ENCODE data around the gene NIF3L1.
"Not testable (repeated sequence)": the region's sequence is repeated elsewhere in the genome, so short reads cannot be mapped to it uniquely, and the experiment has no call there.

The NIF3L1 gene

DNA sequence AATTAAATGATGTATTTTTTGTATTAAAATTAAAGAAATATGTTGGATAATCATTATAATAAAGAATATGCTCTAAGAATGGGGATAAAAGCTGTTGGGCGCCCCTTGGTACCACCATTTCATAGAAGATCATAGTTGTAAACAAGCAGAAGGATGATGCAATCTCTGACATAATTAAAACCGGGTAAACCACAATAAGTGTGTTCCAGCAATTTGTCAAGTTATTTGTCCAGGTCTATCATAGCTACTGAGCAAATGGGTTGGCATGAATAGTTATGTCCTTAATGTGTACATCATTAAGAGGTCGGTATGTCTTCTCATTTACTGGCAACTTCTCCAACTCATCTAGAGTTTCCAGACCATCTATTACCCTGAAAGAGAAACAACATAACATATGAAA, 18.0 kb upstream of the NIF3L1 start:
- no peak for DNase-seq (ENCODE audit: low read depth)

DNA sequence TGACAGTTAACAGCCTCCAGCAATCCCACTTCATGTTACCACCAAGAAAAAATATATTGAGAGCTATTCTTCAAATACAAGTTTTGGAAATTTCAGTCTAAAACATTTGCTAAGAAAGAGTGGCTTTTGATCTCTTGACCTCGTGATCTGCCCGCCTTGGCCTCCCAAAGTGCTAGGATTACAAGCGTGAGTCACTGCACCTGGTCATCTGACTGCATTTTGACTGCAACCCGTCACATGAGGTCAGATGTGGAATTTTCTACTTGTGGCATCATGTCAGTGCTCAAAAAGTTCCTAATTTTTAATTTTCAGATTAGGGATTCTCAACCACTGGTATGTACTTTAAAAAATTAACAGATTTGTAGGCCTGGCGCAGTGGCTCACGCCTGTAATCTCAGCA, 15.6 kb upstream of the NIF3L1 start:
- no peak for DNase-seq (ENCODE audit: low read depth)

DNA sequence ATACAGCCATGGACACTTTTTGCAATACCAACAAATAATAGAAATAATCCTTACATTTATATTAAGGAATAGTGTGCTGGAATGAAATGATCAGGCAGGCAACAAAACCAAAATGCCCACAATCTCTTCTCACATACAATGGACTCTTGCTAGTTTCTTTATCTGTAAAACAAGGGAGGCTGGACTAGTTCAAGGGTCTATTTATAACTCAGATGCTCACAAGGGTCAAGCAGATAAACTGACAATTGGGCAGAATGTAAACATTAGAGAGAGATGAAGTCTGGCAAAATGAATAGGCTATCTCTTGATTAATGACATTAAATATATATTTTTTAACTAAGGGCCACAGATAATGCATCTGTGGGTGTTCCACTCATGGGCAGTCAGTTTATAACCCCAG, 11.7 kb upstream of the NIF3L1 start:
- no peak for DNase-seq (ENCODE audit: low read depth)

DNA sequence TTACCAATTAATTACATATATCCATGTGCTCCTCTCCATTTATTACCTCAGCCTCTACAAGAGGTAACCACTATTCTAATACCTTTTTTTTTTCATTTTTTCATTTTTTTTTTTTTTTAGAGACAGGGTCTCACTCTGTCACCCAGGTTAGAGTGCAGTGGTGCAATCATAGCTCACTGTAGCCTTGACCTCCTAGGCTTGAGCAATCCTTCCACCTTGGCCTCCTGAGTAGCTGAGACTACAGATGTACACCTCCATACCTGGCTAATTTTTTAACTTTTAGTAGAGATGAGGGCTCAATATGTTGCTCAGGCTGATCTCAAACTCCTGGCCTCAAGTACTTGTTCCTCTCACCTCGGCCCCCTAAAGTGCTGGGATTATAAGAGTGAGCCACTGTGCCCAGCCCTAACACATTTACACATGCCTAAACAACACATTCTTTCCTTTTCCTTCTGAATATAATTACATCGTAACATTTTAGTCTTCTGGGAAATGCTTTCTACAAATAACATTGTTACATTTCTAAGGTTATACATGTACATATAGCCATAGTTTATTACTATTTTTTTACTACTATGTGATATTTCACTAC, 10.8 kb upstream of the NIF3L1 start:
- no peak for DNase-seq (ENCODE audit: low read depth)

DNA sequence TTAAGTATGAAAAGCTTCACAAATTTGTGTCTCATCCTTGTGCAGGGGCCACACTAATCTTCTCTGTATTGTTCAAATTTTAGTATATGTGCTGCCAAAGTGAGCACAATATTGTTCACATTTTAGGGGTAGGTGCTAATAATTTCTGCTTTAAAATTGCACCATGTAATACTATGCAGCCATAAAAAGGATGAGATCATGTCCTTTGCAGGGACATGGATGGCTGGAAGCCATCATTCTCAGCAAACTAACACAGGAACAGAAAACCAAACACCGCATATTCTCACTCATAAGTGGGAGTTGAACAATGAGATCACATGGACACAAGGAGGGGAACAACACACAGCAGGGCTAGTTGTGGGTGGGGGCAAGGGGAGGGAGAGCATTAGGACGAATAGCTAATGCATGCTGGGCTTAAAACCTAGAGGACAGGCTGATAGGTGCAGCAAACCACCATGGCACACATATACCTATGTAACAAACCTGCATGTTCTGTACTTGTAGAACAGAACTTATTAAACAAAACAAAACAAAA, 7.4 kb upstream of the NIF3L1 start:
- DNase-seq (ENCODE audit: low read depth): not testable (repeated sequence)

DNA sequence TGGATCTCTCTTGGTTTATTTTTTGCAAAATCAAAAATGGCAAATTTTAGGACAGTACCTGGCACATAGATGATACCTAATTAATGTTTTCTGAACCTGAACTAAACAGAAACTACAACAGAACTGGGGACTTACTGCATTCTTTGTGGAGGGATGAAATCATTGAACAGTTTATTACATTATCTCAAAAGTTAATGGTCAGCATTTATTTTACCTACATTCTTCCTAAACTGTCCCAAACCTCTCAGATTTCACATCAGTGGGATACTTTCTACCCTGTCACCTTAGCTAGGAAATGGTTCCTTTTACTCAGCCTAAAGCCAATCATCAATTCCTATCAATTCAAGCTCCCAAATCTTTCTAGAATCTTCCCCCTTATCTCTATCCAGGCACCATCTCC, 10.3 kb downstream of the NIF3L1 start:
- DNase-seq (ENCODE audit: low read depth): no peak

DNA sequence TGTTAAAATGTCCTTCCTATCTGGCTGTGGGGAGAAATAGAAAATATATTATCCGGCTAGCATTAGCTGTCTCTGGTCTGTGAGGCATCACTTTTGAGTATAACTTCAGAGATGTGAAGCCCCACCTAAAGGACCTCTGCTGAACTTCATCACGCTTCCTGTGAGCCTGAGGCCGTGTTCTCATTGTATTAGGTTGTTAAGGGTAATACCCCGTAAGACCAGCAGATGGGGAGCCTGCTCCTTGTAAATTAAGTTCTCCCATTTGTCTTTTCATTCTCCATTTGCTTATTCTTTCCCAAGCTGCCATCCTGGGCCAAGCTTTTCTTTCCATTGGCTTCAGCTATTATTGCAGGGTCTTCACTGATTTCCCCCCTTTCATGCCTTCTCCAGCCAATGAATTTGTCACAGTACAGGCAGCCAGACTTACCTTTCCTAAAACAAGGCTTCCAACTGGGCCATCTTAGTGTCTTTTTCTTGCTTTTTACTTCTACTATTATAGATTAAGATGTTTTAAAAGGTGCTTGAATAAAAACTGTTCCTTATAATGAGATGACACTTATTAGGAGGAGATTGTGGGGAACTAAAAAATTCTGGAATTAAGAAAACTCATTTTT, 12.4 kb downstream of the NIF3L1 start:
- DNase-seq (ENCODE audit: low read depth): peak; percentile 54

DNA sequence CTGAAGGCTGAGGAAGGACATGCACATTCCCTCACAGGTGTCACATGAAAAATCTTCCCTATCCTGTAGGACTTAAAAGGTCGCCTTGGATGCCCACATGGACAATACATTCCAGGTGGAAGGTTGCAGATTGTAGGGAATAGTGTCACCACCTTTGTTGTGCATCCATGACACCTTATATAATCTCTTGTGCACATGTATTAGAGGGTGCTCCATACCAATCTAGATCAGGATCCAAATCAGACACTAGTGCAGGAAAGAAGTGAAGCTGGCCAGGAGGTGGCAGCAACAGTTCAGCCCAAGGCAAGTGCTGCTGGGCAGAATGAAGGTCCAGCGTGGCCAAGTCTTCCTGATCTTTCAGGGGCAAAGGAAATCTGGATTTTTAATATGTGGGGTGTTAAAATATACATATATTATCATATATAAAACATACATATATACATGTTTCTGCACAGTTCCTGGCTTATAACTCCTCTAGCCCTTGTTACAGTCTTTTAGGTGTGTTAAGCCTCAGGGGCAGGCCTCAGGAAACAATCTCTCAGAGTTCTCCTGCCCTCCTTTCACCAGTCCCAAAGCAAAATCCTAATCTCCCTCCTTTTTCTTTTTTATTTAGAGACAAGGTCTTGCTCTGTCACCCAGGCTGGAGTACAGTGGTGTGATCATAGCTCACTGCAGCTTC, 16.6 kb downstream of the NIF3L1 start:
- no peak for DNase-seq (ENCODE audit: low read depth)

DNA sequence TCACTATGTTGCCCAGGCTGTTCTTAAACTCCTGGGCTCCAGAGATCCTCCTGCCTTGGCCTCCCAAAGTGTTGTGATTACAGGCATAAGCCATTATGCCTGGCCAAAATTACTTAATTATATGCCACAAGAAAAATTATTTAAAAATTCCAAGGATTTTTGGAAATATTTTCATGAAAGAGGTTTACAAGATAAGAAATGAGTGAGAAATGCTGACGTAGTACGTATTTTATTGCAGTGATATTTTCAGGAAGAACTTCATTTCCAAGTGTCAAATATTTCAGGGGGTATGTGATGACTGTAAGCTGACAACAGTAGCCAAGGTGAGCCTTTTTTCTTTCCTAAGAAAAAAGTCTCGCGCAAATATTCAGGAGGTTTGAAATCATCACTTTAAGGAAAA, 20.8 kb downstream of the NIF3L1 start:
- no peak for DNase-seq (ENCODE audit: low read depth)

DNA sequence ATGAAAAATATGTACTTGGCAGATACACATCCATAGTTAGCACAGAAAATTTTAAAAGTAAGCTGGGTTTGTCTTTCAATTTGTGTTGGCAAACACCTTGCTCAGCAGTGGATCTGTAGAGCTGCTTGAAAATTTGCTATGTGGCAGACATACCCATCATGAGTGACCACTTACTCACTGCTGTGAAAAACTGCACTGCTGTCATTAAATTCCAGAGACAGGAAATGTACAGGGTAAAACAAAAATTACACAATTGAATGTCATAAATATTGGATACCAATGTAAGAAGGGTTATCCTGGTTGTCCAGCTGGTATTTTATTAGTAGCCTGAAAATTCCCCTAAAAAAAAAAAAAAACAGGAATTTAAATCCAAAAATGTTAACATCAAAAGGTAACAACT, 24.5 kb downstream of the NIF3L1 start:
- no peak for DNase-seq (ENCODE audit: low read depth)

DNA sequence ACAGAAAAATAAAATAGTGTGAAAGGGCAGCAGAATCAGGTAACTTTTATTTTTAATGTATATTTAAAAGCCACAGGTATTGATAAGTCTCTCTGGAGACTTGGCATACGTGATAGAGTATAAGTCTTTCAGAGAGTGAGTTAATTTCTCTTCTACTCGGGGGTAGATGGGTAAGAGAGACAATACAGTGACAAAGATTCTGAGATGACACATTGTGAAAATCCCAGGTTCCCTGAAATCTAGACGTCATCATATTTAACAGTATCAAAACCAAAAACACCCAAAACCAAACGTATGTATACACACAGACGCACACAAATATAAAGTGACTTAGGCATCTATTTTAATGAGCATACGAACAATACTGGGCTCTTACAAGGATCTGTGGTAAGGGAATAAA, 33.3 kb downstream of the NIF3L1 start:
- no peak for DNase-seq (ENCODE audit: low read depth)

DNA sequence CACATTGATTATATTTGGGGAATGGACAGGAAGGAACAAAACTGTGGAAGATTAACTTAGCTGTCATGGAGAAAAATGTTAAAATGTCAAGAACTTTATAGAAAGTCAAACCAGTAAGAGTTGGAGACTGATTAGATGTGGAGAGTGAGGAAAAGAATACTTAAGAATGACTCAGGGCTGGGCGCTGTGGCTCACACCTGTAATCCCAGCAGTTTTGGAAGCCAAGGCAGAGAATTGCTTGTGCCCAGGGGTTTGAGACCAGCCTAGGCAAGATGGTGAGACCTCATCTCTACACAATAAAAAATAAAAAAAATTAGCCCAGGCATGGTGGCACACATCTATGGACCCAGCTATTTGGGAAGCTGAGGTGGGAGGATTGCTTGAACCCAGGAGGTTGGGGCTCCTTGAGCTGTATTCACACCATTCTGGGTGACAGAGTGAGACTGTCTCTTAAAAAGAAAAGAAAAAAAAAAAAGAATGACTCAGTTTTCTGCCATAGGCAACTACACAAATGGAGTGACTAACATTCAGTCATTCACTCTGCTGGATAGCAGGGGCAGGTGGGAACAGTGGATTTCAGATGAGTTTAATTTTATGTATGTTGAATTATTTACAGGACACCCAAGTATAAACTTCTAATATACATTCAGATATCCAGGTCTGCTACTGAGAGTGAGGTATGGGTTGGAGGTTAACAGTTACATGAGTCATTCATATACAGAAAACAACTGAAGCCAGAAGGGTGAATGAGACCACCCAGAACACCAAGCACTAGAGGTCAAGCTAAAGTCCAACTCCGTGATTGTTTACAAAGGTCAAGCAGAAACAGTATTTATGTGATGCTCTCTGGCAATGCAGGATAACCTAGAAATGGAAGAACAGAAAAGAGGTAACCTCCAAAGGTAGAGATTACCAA, 40.4 kb downstream of the NIF3L1 start:
- no peak for DNase-seq (ENCODE audit: low read depth)

DNA sequence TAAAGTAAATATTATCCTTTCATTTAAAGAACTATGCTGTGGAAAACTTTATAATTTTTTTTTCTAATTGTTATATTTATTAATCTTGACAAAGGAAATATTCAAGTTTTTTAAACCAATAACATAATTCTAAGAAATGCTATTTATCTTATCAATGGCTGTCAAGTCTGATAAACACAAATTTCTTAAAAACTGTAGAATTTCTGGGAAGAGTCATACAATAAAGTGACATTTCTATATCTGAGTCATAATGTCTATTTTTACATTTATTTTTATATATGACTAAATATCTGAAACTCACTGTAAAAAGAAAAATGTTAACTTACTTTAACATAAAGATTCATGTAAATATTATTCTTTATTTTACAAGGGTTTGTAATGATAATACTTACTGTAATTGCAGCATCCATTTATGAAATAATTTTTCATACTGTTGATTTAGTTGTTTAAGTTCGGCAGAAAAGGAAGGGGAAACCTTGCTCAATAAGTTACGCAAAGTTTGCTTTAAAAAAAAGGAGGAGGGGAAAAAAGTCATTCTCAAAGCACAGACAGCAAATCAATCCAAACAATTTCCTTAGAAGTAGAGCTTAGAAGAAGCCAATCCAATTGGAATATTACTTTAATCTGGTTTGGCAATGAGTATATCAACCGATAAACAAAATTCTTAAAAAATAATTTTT, 41.9 kb downstream of the NIF3L1 start:
- DNase-seq (ENCODE audit: low read depth): no peak

DNA sequence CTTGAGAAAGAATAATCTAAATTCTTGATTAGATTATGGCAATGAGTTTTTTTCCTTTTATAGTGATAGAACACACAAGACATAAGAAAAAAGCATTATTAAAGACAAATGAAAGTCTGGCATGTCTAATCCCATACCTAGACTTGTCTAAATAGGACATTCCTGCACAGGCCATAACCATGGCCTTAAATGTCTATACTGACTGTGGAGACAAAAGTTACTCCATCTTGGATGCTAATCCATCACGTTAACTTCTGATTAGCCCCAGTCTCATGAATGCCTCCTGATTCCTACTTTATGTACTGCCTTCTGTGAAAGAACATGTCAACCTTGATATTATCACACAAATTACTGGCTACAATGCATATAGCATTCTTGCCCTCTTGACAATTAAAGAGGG, 50.7 kb downstream of the NIF3L1 start:
- no peak for DNase-seq (ENCODE audit: low read depth)

DNA sequence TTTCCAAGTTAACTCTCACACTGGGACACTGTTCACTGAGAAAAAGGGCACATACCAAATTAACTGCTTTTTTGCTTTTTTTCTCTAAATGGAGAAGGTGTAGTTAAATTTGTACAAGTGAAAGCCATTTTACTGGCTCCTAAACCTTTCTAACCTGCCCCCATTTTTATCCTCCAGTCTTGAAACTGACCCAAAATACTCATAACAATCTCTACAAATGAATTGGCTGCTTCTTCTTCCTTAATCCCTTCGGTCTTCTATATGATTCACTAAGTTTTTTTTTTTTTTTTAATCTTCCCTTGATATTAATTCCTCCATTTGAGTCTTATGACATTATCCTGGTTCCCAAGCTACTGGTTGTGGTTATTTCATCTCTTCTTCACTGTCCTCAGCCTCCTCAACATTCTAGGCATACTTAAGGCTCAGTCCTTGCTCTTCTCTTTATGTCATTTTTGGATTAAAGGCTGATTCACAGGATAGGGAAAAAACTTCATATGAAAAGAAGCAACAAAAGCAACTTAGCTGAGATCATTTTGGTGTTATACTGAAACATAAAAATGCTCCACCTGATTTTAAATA, 54.4 kb downstream of the NIF3L1 start:
- no peak for DNase-seq (ENCODE audit: low read depth)

DNA sequence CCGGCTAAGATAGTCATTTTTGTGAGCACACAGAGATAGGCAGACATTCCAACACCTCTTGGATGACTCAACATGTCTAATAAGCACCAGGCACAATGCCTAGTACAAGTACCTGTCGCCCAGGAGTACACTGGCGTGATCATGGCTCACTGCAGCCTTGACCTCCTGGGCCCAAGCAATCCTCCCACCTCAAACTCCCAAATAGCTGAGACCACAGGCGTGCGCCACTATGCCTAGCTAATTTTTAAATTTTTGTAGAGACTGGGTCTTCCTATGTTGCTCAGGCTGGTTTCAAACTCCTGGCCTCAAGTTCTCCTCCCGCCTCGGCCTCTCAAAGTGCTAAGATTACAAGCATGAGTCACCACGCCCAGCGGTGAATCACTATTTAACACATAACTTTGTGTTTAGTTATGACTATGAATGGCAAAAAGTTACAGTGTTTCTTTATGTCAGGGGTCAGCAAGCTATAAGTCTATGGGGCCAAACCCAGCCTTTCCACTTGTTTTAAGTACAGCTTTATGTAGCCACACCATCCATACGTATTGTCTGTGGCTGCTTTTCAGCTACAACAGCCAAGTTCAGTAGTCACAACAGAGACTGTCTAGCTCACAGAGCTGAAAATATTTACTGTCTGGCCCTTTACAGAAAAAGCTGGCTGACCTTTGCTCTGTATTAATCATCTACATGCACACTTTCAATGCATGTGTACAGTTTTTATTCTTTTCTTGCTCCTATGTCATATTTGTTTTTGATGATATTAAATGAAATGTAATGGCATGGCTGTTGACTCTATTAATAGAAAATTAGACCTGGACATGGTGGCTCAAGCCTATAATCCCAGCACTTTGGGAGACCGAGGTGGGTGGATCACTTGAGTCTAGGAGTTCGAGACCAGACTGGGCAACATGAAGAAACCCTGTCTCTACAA, 55.6 kb downstream of the NIF3L1 start:
- DNase-seq (ENCODE audit: low read depth): no peak

DNA sequence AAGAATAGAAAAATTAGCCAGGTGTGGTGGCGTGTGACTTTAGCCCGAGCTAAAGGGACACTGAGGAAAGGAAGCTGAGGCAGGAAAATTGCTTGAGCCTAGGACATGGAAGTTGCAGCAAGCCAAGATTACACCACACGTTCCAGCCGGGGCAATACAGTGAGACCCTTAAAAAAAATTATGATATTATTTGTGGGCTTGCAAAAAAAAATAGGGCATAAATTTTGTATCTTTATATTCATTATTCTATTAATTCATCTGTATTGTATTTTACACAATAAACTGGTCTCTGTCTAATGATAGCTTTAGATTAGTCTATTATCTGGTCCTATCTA, 56.2 kb downstream of the NIF3L1 start:
- no peak for DNase-seq (ENCODE audit: low read depth)

DNA sequence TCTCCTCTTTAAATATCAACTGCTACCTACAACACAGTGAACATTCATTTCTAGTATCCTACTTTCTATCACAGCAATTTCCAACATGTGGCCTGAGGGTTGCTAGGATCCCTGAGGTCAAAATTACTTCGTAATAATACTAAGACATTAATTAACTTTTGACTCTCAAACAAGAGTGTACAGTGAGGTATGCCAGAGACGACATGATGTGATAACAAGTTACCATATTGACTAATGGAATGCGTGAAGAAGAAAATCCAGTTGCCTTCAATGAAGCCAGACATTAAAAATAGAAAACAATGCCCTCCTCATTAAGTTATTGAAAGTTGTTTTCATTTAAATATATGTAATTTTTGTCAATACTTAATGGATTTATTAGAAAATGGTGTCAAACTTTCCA, 61.2 kb downstream of the NIF3L1 start:
- DNase-seq (ENCODE audit: low read depth): no peak

Data from stimulated activated CD8-positive, alpha-beta memory T cell treated with anti-CD3 and anti-CD28 coated beads, Interleukin-15, amount 100 ng/mL, for 1 hour (primary cell).